NT2/D1 (cell line): ENCODE results near the gene HSPA1B.

ENCODE experiments used
- DNase-seq: peaks from one replicate; pipeline ENCODE4 v3.0.0-alpha.2; 2011; ENCODE audit warnings: low read depth, low spot score
- H3K27me3 ChIP-seq: 2 replicates; pipeline ENCODE4 v1.6.0; 2011; ENCODE audit warnings: mild to moderate bottlenecking; ENCODE audit not compliant: insufficient read length, insufficient read depth
- H3K36me3 ChIP-seq: 2 replicates; pipeline ENCODE4 v1.6.1; 2011; ENCODE audit warnings: mild to moderate bottlenecking, low read length, mixed read lengths; ENCODE audit not compliant: insufficient read depth, insufficient read length
- H3K4me1 ChIP-seq: 2 replicates; pipeline ENCODE4 v1.5.1; 2011; ENCODE audit not compliant: insufficient read depth, insufficient read length
- H3K4me3 ChIP-seq: 2 replicates; pipeline ENCODE4 v1.5.1; 2011; ENCODE audit warnings: low read depth; ENCODE audit not compliant: insufficient read length
- H3K9ac ChIP-seq: 2 replicates; pipeline ENCODE4 v1.6.0; 2011; ENCODE audit warnings: low read depth; ENCODE audit not compliant: insufficient read length
- H3K9me3 ChIP-seq: 2 replicates; pipeline ENCODE4 v1.5.1; 2011; ENCODE audit warnings: mild to moderate bottlenecking, low read length; ENCODE audit not compliant: insufficient read depth
- SUZ12 ChIP-seq: IDR thresholded peaks from 2 replicates; pipeline ENCODE4 v1.6.1; 2011; ENCODE audit not compliant: insufficient read length, insufficient read depth; ENCODE audit errors: extremely low read depth
- YY1 ChIP-seq: IDR thresholded peaks from 2 replicates; pipeline ENCODE4 v1.6.1; 2011; ENCODE audit not compliant: insufficient read length, insufficient read depth
- ZNF274 ChIP-seq: IDR thresholded peaks from 2 replicates; pipeline ENCODE4 v1.6.1; 2011; ENCODE audit warnings: mild to moderate bottlenecking, low read depth, low read length

HSPA1B gene

GRCh38 chr6:31877125-31877650 lies 49.6 kb downstream of the HSPA1B start:
- Histone ChIP-seq H3K9me3 (no peaks in the 10 kb centered on the region), H3K27me3 (no peaks in the 10 kb centered on the region), H3K4me3 (no peak overlapping the region), H3K9ac (peak overlapping the region; percentile 4), H3K36me3 (peaks cover 24% of the 10 kb centered on the region), H3K4me1 (peaks cover 12% of the 10 kb centered on the region)
- no peak for TF ChIP-seq YY1
- TF ChIP-seq SUZ12: no peak
- TF ChIP-seq ZNF274: no peak
- DNase-seq: no peak

GRCh38 chr6:31877651-31878161 lies 50.2 kb downstream of the HSPA1B start:
- H3K36me3 ChIP-seq: peaks cover 29% of the 10 kb centered on the region
- TF ChIP-seq ZNF274 (no peak), YY1 (no peak), SUZ12 (no peak)
- H3K27me3 ChIP-seq: no peaks in the 10 kb centered on the region
- H3K4me1 ChIP-seq: peaks cover 12% of the 10 kb centered on the region
- H3K4me3 ChIP-seq: no peak overlapping the region
- DNase-seq: no peak
- H3K9me3 ChIP-seq: no peaks in the 10 kb centered on the region
- H3K9ac ChIP-seq: peak overlapping the region; percentile 4

- Histone ChIP-seq H3K9ac (no peak overlapping the region), H3K4me1 (peaks cover 12% of the 10 kb centered on the region)
- no peak for TF ChIP-seq ZNF274
- TF ChIP-seq SUZ12: no peak
- no peak for TF ChIP-seq YY1
These were observed 50.7 kb downstream of the HSPA1B start for GRCh38 chr6:31878222-31878621.

GRCh38 chr6:31878726-31879125 lies 51.2 kb downstream of the HSPA1B start, which contains the start of gene SLC44A4:
TSS of gene SLC44A4 (minus strand) at chr6:31878997. CDS start at chr6:31878980, 17 bp downstream.
- no peak within 1 kb of the TSS for H3K4me3 ChIP-seq
- H3K27me3 ChIP-seq: no peaks in the 10 kb centered on the region
- peaks cover 39% of the 10 kb centered on the region for H3K36me3 ChIP-seq
- H3K4me1 ChIP-seq: peaks cover 12% of the 10 kb centered on the region
- no peak within 1 kb of the TSS for H3K9ac ChIP-seq
- no peak for DNase-seq
- no peaks in the 10 kb centered on the region for H3K9me3 ChIP-seq
- no peak for TF ChIP-seq SUZ12
- TF ChIP-seq ZNF274: no peak
- no peak for TF ChIP-seq YY1

More at GRCh38 chr6:31878222-31878621, 50.7 kb downstream of the HSPA1B start:
- Histone ChIP-seq H3K36me3 (peaks cover 34% of the 10 kb centered on the region), H3K4me3 (no peak overlapping the region), H3K9me3 (no peaks in the 10 kb centered on the region), H3K27me3 (no peaks in the 10 kb centered on the region)
- no peak for DNase-seq

GRCh38 chr6:31879143-31879542 lies 51.6 kb downstream of the HSPA1B start:
- peaks cover 40% of the 10 kb centered on the region for H3K36me3 ChIP-seq

More at GRCh38 chr6:31879143-31879542, 51.6 kb downstream of the HSPA1B start:
- DNase-seq: no peak
- H3K9me3 ChIP-seq: no peaks in the 10 kb centered on the region
- no peak overlapping the region for H3K4me3 ChIP-seq
- no peak for TF ChIP-seq SUZ12
- no peak for TF ChIP-seq YY1
- no peak for TF ChIP-seq ZNF274
- H3K9ac ChIP-seq: no peak overlapping the region
- peaks cover 12% of the 10 kb centered on the region for H3K4me1 ChIP-seq
- H3K27me3 ChIP-seq: no peaks in the 10 kb centered on the region
